HepG2 (cell line): ENCODE results near the gene EEF2. TPM values are rescaled to one million over a fixed set of nuclear protein-coding genes. Genes with fewer than 3 reads are reported as not detected.
A peak's percentile ranks its signal among the peaks of the same experiment; 100 is the strongest.

Source experiments
- BCLAF1 ChIP-seq: fragments of 450-650 bp; IDR thresholded peaks from 2 replicates; pipeline ENCODE4 v1.6.1; 2017; ENCODE audit warnings: mild to moderate bottlenecking
- EEA1 ChIP-seq: sonication (generic); formaldehyde crosslinking; IDR thresholded peaks from 2 replicates; pipeline ENCODE4 v1.5.1; 2020; ENCODE audit warnings: mild to moderate bottlenecking, missing genetic modification reagents, borderline replicate concordance
- ESRRA ChIP-seq: sonication (generic); formaldehyde crosslinking; IDR thresholded peaks from 2 replicates; pipeline ENCODE4 v1.5.1; 2020; ENCODE audit warnings: mild to moderate bottlenecking, low read depth, missing genetic modification reagents
- GATAD1 ChIP-seq: IDR thresholded peaks from 2 replicates; pipeline ENCODE4 v1.6.1; 2016; ENCODE audit warnings: missing genetic modification reagents, missing compliant biosample characterization
- GZF1 ChIP-seq: sonication (generic); formaldehyde crosslinking; IDR thresholded peaks from 2 replicates; pipeline ENCODE4 v1.5.1; 2020; ENCODE audit warnings: mild to moderate bottlenecking, missing genetic modification reagents
- HIVEP1 ChIP-seq: sonication (generic); formaldehyde crosslinking; IDR thresholded peaks from 2 replicates; pipeline ENCODE4 v1.4.0; 2020; ENCODE audit warnings: mild to moderate bottlenecking, missing genetic modification reagents
- HOMEZ ChIP-seq: IDR thresholded peaks from 2 replicates; pipeline ENCODE4 v1.6.1; 2016; ENCODE audit warnings: low read depth
- KDM3A ChIP-seq: IDR thresholded peaks from 2 replicates; pipeline ENCODE4 v1.6.1; 2018; ENCODE audit warnings: low read depth, missing compliant biosample characterization
- MED1 ChIP-seq: sonication (generic); formaldehyde crosslinking; IDR thresholded peaks from 2 replicates; pipeline ENCODE4 v1.4.0; 2020; ENCODE audit warnings: missing genetic modification reagents
- MNT ChIP-seq: fragments of 450-650 bp; IDR thresholded peaks from 2 replicates; pipeline ENCODE4 v1.6.1; 2016
- MTF1 ChIP-seq: sonication (generic); formaldehyde crosslinking; IDR thresholded peaks from 2 replicates; pipeline ENCODE4 v1.5.0; 2020; ENCODE audit warnings: missing genetic modification reagents
- MXD4 ChIP-seq: IDR thresholded peaks from 2 replicates; pipeline ENCODE4 v1.6.1; 2016; ENCODE audit warnings: mild to moderate bottlenecking, missing biosample characterization, missing genetic modification reagents
- NFE2L2 ChIP-seq: fragments of 150-350 bp; IDR thresholded peaks from 2 replicates; pipeline ENCODE4 v1.6.1; 2014; ENCODE audit warnings: low read length
- RFX5 ChIP-seq: IDR thresholded peaks from 2 replicates; pipeline ENCODE4 v1.6.1; 2011; ENCODE audit warnings: low read depth, low read length, improper control_type of control experiment
- RXRB ChIP-seq: IDR thresholded peaks from 2 replicates; pipeline ENCODE4 v1.6.1; 2016; ENCODE audit warnings: borderline replicate concordance, missing genetic modification reagents, missing compliant biosample characterization
- SP1 ChIP-seq, 2 experiments: fragments of 450-650 bp in 1 of 2; sonication (generic) in 1 of 2; formaldehyde crosslinking in 1 of 2; IDR thresholded peaks; 2 replicates each; pipeline versions ENCODE4 v1.4.0 to v1.6.1; 2016 to 2020; ENCODE audit warnings: missing genetic modification reagents in 1 of 2
- ZNF260 ChIP-seq: sonication (generic); formaldehyde crosslinking; IDR thresholded peaks from 2 replicates; pipeline ENCODE4 v1.4.0; 2020; ENCODE audit warnings: missing genetic modification reagents, low read depth, mild to moderate bottlenecking, borderline replicate concordance
- ZNF282 ChIP-seq: fragments of 450-650 bp; IDR thresholded peaks from 2 replicates; pipeline ENCODE4 v1.6.1; 2018; ENCODE audit not compliant: partially characterized antibody
- ZNF337 ChIP-seq: sonication (generic); formaldehyde crosslinking; IDR thresholded peaks from 2 replicates; pipeline ENCODE4 v1.5.1; 2020; ENCODE audit warnings: missing genetic modification reagents, low read depth, mild to moderate bottlenecking, borderline replicate concordance
- ZNF484 ChIP-seq: sonication (generic); formaldehyde crosslinking; IDR thresholded peaks from 2 replicates; pipeline ENCODE4 v1.5.1; 2020; ENCODE audit warnings: mild to moderate bottlenecking, low read depth, missing genetic modification reagents, borderline replicate concordance
- ZNF496 ChIP-seq: sonication (generic); formaldehyde crosslinking; IDR thresholded peaks from 2 replicates; pipeline ENCODE4 v1.8.1; 2023; ENCODE audit warnings: mild to moderate bottlenecking, moderate library complexity, missing genetic modification reagents; ENCODE audit not compliant: insufficient replicate concordance
- ZNF777 ChIP-seq: sonication (generic); formaldehyde crosslinking; IDR thresholded peaks from 2 replicates; pipeline ENCODE4 v1.4.0; 2020; ENCODE audit warnings: missing genetic modification reagents
- ZNF792 ChIP-seq: IDR thresholded peaks from 2 replicates; pipeline ENCODE4 v1.6.1; 2016
- ZNF816 ChIP-seq: sonication (generic); formaldehyde crosslinking; IDR thresholded peaks from 2 replicates; pipeline ENCODE4 v1.8.0; 2022; ENCODE audit warnings: missing genetic modification reagents, mild to moderate bottlenecking, borderline replicate concordance
- ZSCAN12 ChIP-seq: sonication (generic); formaldehyde crosslinking; IDR thresholded peaks from 2 replicates; pipeline ENCODE4 v1.9.0; 2021; ENCODE audit warnings: mild to moderate bottlenecking, missing genetic modification reagents
- ZSCAN22 ChIP-seq: sonication (generic); formaldehyde crosslinking; IDR thresholded peaks from 2 replicates; pipeline ENCODE4 v1.4.0; 2020; ENCODE audit warnings: mild to moderate bottlenecking, missing genetic modification reagents
- polyA plus RNA-seq, 8 experiments: library from polyadenylated mRNA; depleted of rRNA in 3 of 8; stranded (reverse) in 7 of 8; unstranded in 1 of 8; fragments of >200 nt; fragmentation: Illumina TruSeq in 4 of 8; extraction: Trizol in 4 of 8; gene quantifications; 2 replicates each; pipeline versions ENCODE4 v1.2.1 to v1.2.3, GENCODE V29; 2011 to 2016; ENCODE audit warnings: low read depth in 4 of 8, missing spikeins in 1 of 8, mixed read lengths in 1 of 8; ENCODE audit not compliant: insufficient read depth in 1 of 8
- total RNA-seq, 5 experiments: library from RNA; depleted of rRNA; stranded (reverse); fragments of >200 nt; fragmentation: Illumina TruSeq; extraction: Trizol; gene quantifications; 2 replicates each; pipeline ENCODE4 v1.2.3, GENCODE V29; 2016; ENCODE audit warnings: low read depth in 1 of 5

EEF2 gene
- total and polyA plus RNA-seq, 2 of the 13 experiments (the other 11 are each of a cell fraction or from before 2014, with no cell fraction given): 1,441 to 1,777 TPM

- no peak for TF ChIP-seq ZNF282
- peak; percentile 40; the same call in 1 of the 2 replicates for TF ChIP-seq KDM3A (CRISPR knock-in tag)
- peak; percentile 79 for TF ChIP-seq GATAD1 (CRISPR knock-in tag)
- TF ChIP-seq ZNF496 (CRISPR knock-in tag): no peak
- no peak for TF ChIP-seq ZNF260 (CRISPR knock-in tag)
- TF ChIP-seq EEA1 (CRISPR knock-in tag): no peak
- no peak for TF ChIP-seq SP1 (IDR thresholded peaks at IDR 0.05)
- peak; percentile 71; the same call in 1 of the 2 replicates for TF ChIP-seq SP1 (CRISPR knock-in tag; IDR thresholded peaks at IDR 0.05)
- no peak for TF ChIP-seq NFE2L2
- TF ChIP-seq ZNF777 (CRISPR knock-in tag): no peak
- no peak for TF ChIP-seq RFX5
- TF ChIP-seq RXRB (CRISPR knock-in tag): peak; percentile 37; the same call in 1 of the 2 replicates
- TF ChIP-seq ZNF792: 0 out of 2 replicates have a peak, but pooled peaks have one; percentile 23
- TF ChIP-seq MXD4: no peak; the same call in 1 of the 2 replicates
- no peak for TF ChIP-seq HIVEP1 (CRISPR knock-in tag)
- TF ChIP-seq ZNF816 (CRISPR knock-in tag): no peak
- TF ChIP-seq ZSCAN12 (CRISPR knock-in tag): no peak
- TF ChIP-seq MED1: peak; percentile 51; the same call in 1 of the 2 replicates
- no peak for TF ChIP-seq ZNF484 (CRISPR knock-in tag)
- TF ChIP-seq BCLAF1: no peak
- peak; percentile 55; the same call in 1 of the 2 replicates for TF ChIP-seq GZF1
- 0 out of 2 replicates have a peak, but pooled peaks have one; percentile 16 for TF ChIP-seq HOMEZ (CRISPR knock-in tag)
- no peak for TF ChIP-seq MTF1
- no peak for TF ChIP-seq ZNF337 (CRISPR knock-in tag)
- TF ChIP-seq ESRRA (CRISPR knock-in tag): no peak
- 0 out of 2 replicates have a peak, but pooled peaks have one; percentile 13 for TF ChIP-seq MNT
- no peak for TF ChIP-seq ZSCAN22 (CRISPR knock-in tag)
Observed at GRCh38 chr19:3970808-3971598, 14.3 kb downstream of the EEF2 start, which contains the start of gene DAPK3 (continued).
